IMR-90 (cell line): ENCODE results near the gene TOR4A.

ENCODE experiments used
- CHD1 ChIP-seq: IDR thresholded peaks from 2 replicates; pipeline ENCODE4 v1.6.1; 2012; ENCODE audit warnings: low read depth, low read length, improper control_type of control experiment
- CTCF ChIP-seq: conservative IDR thresholded peaks from 2 replicates; pipeline ENCODE4 v1.5.1; 2012; ENCODE audit warnings: mild to moderate bottlenecking, low read depth, low read length, improper control_type of control experiment
- ELK1 ChIP-seq: fragments of 150-350 bp; IDR thresholded peaks from 2 replicates; pipeline ENCODE4 v1.6.1; 2016; ENCODE audit warnings: low read depth, mild to moderate bottlenecking, low read length, moderate library complexity, borderline replicate concordance
- FOS ChIP-seq: fragments of 150-350 bp; IDR thresholded peaks from 2 replicates; pipeline ENCODE4 v1.6.1; 2016; ENCODE audit warnings: low read depth, low read length
- MAFK ChIP-seq: IDR thresholded peaks from 2 replicates; pipeline ENCODE4 v1.6.1; 2012; ENCODE audit warnings: low read depth, low read length, improper control_type of control experiment
- MXI1 ChIP-seq: IDR thresholded peaks from 2 replicates; pipeline ENCODE4 v1.6.1; 2012; ENCODE audit warnings: low read depth, mild to moderate bottlenecking, low read length, moderate library complexity, borderline replicate concordance
- NFE2L2 ChIP-seq: fragments of 150-350 bp; IDR thresholded peaks from 2 replicates; pipeline ENCODE4 v1.6.1; 2016; ENCODE audit warnings: low read depth, mild to moderate bottlenecking, low read length
- POLR2A ChIP-seq: IDR thresholded peaks from 2 replicates; pipeline ENCODE4 v1.6.1; 2012; ENCODE audit warnings: mild to moderate bottlenecking, low read depth, low read length
- RAD21 ChIP-seq: IDR thresholded peaks from 2 replicates; pipeline ENCODE4 v1.6.1; 2012; ENCODE audit warnings: low read length, improper control_type of control experiment
- RCOR1 ChIP-seq: IDR thresholded peaks from 2 replicates; pipeline ENCODE4 v1.6.1; 2012; ENCODE audit warnings: mild to moderate bottlenecking, low read length, improper control_type of control experiment; ENCODE audit not compliant: insufficient replicate concordance
- RFX5 ChIP-seq: IDR thresholded peaks from 2 replicates; pipeline ENCODE4 v1.8.0; 2012; ENCODE audit warnings: low read depth, mild to moderate bottlenecking, low read length, moderate library complexity
- SMC3 ChIP-seq: fragments of 150-350 bp; IDR thresholded peaks from 2 replicates; pipeline ENCODE4 v1.6.1; 2016; ENCODE audit warnings: low read depth, mild to moderate bottlenecking, antibody characterized with exemption, low read length, moderate library complexity

GRCh38 chr9:137272241-137273094 is 5.1 kb upstream of the TOR4A start:
- TF ChIP-seq RFX5 (no peak), MAFK (no peak), ELK1 (no peak), RCOR1 (no peak), CTCF (no peak), MXI1 (no peak), SMC3 (no peak), NFE2L2 (no peak), POLR2A (no peak), FOS (no peak), RAD21 (no peak), CHD1 (no peak)
